GM19351 (cell line): ENCODE results near the gene CCNA2.

Experiments used
- ATAC-seq: cut with Tn5 transposase; IDR thresholded peaks from one replicate; pipeline ENCODE4 v1.9.1; 2021; ENCODE audit warnings: mild to moderate bottlenecking, moderate library complexity; ENCODE audit not compliant: unreplicated experiment

Gene CCNA2

GRCh38 chr4:121823505-121824170 lies at the start of gene CCNA2:
Gene CCNA2, minus strand, starts transcription at chr4:121823883. Its CDS starts 255 bp downstream, at chr4:121823628.
- peak; percentile 89 for ATAC-seq

DNA sequence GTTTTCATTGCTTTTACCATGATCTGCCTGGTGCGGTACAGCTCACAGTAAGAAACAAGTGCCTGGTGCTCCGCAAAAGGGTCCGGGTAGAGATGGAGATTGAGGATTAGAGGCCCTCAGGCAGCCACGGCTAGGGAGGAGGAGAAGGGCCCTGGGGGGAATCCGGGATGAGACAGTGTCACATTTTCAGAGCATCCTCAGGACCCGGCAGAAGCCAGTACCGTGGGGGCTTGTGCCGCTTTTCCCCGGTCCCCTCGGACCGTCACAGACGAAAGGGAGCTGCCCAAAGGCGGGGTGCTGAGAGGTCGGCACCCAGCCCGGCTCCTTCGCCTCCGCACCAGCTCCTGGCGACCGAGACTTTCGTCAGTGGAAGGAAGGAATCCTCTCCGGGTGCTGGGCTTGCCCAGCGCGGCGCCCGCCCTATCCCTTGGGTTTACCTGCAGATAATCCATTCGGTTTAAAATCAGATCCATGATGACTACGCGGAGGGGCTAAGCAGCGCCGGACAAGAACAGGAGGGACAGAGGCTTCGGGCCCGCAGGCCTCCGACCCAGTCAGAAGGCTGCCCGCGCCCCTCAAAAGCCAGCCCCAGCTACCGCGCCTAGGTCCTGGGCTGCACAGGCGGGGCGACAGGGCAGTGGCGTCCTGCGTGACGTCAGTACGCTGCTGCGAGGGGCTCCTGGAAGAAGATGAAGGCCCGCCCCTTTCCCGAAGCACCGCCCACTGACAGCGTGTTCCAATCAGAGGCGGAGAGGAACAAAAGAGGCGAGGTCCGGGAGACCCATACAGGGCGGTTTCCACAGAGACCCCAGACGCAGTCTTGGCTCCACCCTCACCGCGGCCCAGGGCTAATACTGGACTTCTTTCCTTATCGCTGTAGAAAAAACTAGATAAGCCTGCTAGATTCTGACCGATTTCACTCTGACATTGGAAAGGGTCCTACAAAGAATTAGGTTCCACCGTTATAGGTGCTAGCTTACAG lies 46.4 kb upstream of the CCNA2 start, which contains the start of gene BBS7:
Gene BBS7, minus strand, starts transcription at position 634 of the 982 bp plus-strand sequence. Its CDS starts 161 bp downstream, at position 473.
- peak; percentile 97 for ATAC-seq

DNA sequence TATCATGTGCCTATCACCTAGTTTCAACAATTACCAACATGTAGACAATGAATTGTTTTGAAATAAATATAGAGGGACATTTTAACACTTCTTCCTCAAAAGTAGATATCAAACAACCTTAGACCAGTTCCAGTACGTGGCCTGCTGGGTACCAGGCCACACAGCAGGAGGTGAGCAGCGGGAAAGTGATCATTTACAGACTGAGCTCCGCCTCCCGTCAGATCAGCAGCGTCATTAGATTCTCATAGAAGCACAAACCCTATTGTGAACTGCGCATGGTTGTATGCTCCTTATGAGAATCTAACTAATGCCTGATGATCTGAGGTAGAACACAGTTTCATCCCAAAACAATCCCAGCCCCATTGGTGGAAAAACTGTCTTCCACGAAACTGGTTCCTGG lies 40.1 kb upstream of the CCNA2 start:
- no peak for ATAC-seq

GRCh38 chr4:121861426-121861825 lies 37.7 kb upstream of the CCNA2 start:
- ATAC-seq: no peak

DNA sequence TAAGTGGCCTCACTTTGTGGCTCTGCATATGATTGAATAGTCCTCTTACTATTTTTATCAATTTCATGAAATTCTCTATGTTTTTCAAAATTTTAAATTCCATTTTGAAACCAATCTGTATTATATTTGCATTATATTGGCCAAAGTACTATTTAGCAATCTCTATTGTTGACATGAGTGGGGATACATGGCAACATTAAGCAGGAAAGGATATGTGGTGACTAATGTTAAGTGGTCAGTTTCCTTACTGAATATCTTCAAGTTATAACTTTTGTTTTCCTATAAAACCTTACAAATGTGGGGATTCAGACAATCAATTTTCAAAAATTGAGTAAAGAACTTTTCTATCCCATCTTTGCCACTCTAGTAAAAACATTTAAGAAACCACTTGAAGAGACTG lies 36.4 kb upstream of the CCNA2 start:
- no peak for ATAC-seq

GRCh38 chr4:121851354-121851753 lies 27.7 kb upstream of the CCNA2 start:
- ATAC-seq: no peak

GRCh38 chr4:121846662-121847061 lies 23.0 kb upstream of the CCNA2 start:
- no peak for ATAC-seq

DNA sequence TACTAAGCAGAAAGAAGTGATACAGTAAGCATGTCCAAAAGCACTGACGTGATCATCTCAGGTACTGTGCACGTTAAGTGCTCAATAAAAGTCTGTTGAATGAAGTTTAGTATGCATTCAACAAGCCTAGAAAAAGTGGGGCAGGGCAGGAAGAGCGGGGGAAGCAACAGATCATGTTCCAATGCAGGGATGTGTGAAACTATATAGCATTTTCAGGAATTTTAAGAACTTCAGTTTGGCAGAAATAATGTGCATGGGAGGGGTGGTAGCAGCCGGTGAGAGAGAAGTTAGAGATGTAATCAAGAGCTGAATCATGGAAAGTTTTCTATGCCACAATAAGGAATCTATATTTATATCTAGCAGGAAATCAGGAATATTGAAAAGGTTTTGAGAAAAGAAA lies 19.2 kb upstream of the CCNA2 start:
- ATAC-seq: no peak

GRCh38 chr4:121838136-121838535 lies 14.5 kb upstream of the CCNA2 start:
- no peak for ATAC-seq

DNA sequence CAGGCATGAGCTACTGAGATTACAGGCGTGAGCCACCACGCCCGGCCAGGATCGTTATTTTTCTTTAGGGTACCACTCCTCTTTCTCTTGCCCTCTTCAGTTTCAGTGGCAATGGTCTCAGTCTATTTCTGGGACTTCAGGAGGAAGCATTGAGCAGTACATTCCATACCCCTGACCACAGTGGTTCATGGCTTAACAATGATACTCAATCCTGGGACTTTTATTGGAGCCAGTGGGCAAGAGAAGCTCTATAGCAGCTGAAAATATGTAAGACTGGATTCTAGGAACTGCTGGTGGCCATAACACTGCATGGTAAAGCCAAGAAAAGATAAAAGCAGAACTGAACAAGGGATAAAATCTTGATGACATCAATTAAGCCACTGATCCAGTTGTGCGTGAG lies 5.8 kb upstream of the CCNA2 start:
- ATAC-seq: no peak

DNA sequence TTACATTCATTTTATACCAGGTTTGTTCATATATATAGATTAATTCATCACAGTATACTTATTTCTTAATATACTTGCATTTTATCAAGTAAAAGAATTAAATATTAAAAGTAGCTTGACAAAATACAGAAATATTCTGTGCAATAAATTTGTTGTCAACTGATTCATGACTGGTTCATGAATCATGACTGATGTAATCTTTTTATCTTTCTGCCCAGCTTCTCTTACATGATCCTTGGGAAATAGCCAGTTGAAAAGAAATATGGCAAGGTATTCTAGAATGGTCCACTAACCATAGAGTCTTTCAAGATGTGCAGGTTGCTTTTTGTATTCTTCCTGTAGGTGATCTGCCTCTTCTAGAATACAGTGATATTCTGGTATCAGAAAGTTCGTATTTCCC lies 4.2 kb upstream of the CCNA2 start:
- ATAC-seq: no peak

DNA sequence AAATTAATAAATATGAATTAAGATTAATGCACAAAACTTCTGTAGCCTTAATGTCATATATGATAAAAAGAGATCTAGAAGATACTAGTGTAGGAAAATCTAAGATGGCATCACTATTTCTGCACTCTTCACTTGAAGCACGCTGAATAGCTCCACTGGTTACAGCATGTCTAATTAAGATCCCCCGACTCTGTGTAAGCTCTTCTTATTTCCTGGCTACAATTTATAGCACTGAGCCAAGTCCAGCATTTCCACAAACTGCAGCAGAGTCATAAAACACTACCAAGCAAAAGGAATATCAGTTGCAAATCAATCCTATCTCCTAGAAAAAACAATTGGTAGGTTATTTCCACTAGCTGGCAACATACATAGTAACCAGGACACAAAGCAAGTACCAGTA lies 1.3 kb upstream of the CCNA2 start:
- ATAC-seq: no peak

- no peak for ATAC-seq
Observed at GRCh38 chr4:121824171-121824527, 466 bp upstream of the CCNA2 start.

- peak; percentile 49 for ATAC-seq
Observed at GRCh38 chr4:121822796-121823504, 733 bp downstream of the CCNA2 start.

- no peak for ATAC-seq
Observed at GRCh38 chr4:121822047-121822446, 1.6 kb downstream of the CCNA2 start.

- ATAC-seq: no peak
Observed at GRCh38 chr4:121819216-121819965, 4.3 kb downstream of the CCNA2 start.

DNA sequence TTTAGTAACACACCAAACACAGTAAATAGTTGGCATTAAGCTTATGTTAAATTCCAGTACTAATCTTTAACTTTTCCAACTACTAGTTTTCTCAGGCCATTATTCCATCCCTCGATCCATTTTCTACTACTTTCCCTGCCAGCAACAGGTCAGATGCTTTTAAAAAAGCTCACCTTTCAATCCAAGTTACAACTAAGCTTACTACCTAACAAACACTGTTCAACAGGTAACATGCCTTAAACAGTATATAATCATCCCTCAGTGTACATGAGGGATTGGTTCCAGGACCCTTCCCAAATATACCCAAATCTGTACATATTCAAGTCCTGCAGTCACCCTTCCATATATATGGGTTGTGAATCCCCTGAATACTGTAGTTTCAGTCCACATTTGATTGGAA lies 5.5 kb downstream of the CCNA2 start:
- no peak for ATAC-seq

DNA sequence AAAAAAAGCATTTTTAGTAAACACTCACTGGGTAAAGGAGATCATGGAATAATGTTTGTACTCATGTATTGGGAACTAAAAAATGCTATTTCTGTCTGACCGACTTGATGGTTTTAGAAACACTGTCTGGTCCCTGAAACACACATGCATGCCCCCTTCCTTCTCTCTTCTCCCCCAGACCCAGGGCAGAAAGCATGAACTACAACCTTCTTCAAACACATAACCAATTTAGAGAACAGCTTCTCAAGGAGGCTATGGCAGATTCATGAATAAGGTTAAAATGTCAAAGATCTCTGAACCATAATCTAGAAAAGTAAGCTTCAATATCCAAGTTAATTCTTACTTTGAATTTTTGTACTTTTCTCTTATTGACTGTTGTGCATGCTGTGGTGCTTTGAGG lies 6.0 kb downstream of the CCNA2 start:
- ATAC-seq: no peak

GRCh38 chr4:121817006-121817405 lies 6.7 kb downstream of the CCNA2 start:
- ATAC-seq: no peak

DNA sequence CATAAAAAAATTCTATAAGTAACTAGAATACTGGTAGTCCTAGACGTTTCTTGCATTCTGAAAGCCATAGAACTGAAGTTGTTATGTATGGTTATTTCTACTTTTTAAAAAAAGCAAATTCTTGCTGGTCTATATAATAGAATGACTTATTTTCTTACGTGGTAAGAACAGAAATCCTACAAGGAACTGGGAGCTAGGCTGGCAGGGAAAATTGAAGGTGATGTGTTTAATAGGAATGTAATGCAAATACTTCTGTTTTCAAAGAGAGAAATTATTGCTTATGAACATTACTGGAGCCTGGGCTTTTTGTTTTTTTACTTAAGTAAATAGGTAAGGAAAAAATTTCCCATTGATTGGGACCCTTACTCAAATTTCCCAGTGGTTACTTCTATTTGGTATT lies 8.9 kb downstream of the CCNA2 start:
- no peak for ATAC-seq

GRCh38 chr4:121811122-121811521 lies 12.6 kb downstream of the CCNA2 start:
- no peak for ATAC-seq
